H1 (cell line): ENCODE measurements around the gene ZNF106. TPM values are rescaled to one million over a fixed set of nuclear protein-coding genes. Genes with fewer than 3 reads are reported as not detected.

ENCODE experiments used
- CHD7 ChIP-seq: fragments of 300-600 bp; sonication (generic); IDR thresholded peaks from 2 replicates; pipeline ENCODE4 v1.7.1; 2012; ENCODE audit warnings: low read length, moderate library complexity, mild to moderate bottlenecking, inconsistent platforms; ENCODE audit not compliant: insufficient replicate concordance
- polyA plus RNA-seq, 7 experiments: library from polyadenylated mRNA; depleted of rRNA in 3 of 7; stranded (reverse) in 5 of 7; unstranded in 2 of 7; fragments of >200 nt in 5 of 7; fragments of 200-250 nt in 2 of 7; gene quantifications; 1 replicate in 5 of 7; 2 replicates in 1 of 7; 4 replicates in 1 of 7; pipeline versions ENCODE4 v1.2.1 to v1.2.3, GENCODE V29; 2011 to 2013; ENCODE audit warnings: missing spikeins in 2 of 7, mixed read lengths in 2 of 7
- total RNA-seq: library from RNA; stranded (reverse); fragmentation: NEBNext Ultra II Directional; extraction: Animal tissue kit (Norgen Biotek cat#: 25700); gene quantifications from 2 replicates; pipeline ENCODE4 v1.2.1, GENCODE V29; 2021

The ZNF106 gene
- total and polyA plus RNA-seq, 2 of the 8 experiments (the other 6 are each of a cell fraction or from before 2014, with no cell fraction given): 18.2 to 62.0 TPM

DNA sequence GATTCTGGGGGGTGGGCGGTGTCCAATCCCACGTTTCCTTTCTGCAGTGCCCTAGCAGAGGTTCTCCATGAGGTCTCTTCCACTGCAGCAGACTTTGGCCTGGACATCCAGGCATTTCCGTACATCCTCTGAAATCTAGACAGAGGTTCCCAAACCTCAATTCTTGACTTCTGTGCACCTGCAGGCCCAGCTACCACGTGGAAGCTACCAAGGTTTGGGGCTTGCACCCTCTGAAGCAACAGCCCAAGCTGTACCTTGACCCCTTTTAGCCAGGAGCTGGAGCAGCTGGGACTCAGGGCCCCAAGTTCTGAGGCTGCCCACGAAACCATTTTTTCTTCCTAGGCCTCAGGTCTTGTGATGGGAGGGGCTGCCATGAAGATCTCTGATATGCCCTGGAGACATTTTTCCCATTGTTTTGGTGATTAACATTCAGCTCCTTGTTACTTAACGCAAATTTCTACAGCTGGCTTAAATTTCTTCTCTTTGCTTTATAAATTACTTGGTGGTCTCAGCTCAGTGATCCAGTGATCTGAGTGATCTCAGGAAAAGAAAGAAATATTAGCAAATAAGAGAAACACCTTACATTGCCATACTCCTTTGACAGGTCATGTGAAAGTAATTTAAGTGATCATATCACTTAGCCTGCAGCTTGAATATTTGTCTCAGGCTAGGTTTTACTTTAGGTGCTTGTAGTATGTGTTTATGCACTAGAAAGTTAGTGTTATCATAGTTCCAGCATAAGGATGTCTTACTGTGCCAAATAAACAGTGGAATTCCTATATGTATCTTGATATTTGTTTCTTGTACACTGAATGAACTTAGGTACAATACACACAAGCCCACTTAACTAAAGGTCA, 7.5 kb upstream of the ZNF106 start (continued):
- no peak for TF ChIP-seq CHD7
